NCI-H226 (cell line): Measurements from ENCODE around the gene DLGAP5.

Source experiments
- DNase-seq: peaks from one replicate; pipeline ENCODE4 v3.0.0-alpha.2; 2015

The DLGAP5 gene

GRCh38 chr14:55111122-55111708 is 80.2 kb downstream of the DLGAP5 start:
- no peak for DNase-seq

- no peak for DNase-seq
Observed at GRCh38 chr14:55109836-55110235, 81.5 kb downstream of the DLGAP5 start.

GRCh38 chr14:55107766-55108554 is 83.4 kb downstream of the DLGAP5 start:
- DNase-seq: peak; percentile 77

GRCh38 chr14:55105991-55106390 is 85.4 kb downstream of the DLGAP5 start:
- no peak for DNase-seq

- no peak for DNase-seq
Observed at GRCh38 chr14:55103971-55104954, 87.1 kb downstream of the DLGAP5 start.

- peak; percentile 93 for DNase-seq
Observed at GRCh38 chr14:55103005-55103640, 88.3 kb downstream of the DLGAP5 start.

- DNase-seq: peak; percentile 40
Observed at GRCh38 chr14:55102141-55102621, 89.2 kb downstream of the DLGAP5 start.

- DNase-seq: no peak
Observed at GRCh38 chr14:55101698-55102097, 89.7 kb downstream of the DLGAP5 start.

GRCh38 chr14:55099756-55100155 is 91.6 kb downstream of the DLGAP5 start:
- no peak for DNase-seq

- no peak for DNase-seq
Observed at GRCh38 chr14:55098561-55098898, 92.9 kb downstream of the DLGAP5 start.
